ENCODE data around the gene UBE2E2.

- TF ChIP-seq CTCF (IDR thresholded peaks at IDR 0.05; ENCODE audit: borderline replicate concordance, extremely low read depth, low read length, poor library complexity, severe bottlenecking) (no peak), EZH2 (IDR thresholded peaks at IDR 0.05; ENCODE audit: borderline replicate concordance, low read depth, low read length, severe bottlenecking) (no peak)
Measured at GRCh38 chr3:23496165-23496564, 293.0 kb downstream of the UBE2E2 start.
